ENCODE data around the gene DNAH5. TPM values are rescaled to one million over a fixed set of nuclear protein-coding genes. Genes with fewer than 3 reads are reported as not detected.

DNAH5 gene
- total and polyA plus RNA-seq, 2 donors (not counting 3 experiments of a cell fraction or from before 2014, with no cell fraction given) = 0.23 to 1.7 TPM

DNA sequence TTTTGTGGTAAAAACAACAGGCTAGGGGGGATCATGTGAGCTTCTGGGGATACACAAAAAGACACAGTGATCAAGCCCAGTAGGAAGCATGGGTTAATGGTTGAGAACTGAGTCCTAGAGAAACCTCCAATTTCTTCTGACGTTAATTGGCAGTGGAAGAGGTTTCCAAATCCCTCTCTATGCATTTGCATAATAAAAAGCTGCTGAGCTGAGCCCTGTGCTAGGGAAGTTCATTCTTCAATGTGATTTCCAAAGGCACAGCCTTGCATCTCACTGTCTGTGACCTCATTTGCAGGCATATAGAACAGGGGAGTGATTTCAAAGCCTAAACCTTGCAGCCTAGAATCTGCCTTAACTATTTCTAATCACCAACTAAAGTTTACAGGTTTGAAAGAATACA is 812 bp downstream of the DNAH5 start:
- no peaks in the 10 kb centered on the region for H3K79me2 ChIP-seq (ENCODE audit: control insufficient read depth, insufficient read depth, low read length)
- BruUV-seq (replicated peaks) = no TSS peak
- intact Hi-C loops (cut with micrococcal nuclease) = no loop called here

More for the DNA sequence above, 812 bp downstream of the DNAH5 start:
- H3K9me1 ChIP-seq (replicated peaks; ENCODE audit: control insufficient read depth, extremely low read depth, insufficient read depth, low read length) = no peaks in the 10 kb centered on the region
- no peaks in the 10 kb centered on the region for H3K4me1 ChIP-seq (ENCODE audit: control insufficient read depth, extremely low read depth, insufficient read depth, low read length)
- H3K4me2 ChIP-seq (ENCODE audit: insufficient read depth, low read length) = no peak overlapping the region
- FAIRE-seq (no peak), DNase-seq (ENCODE audit: low read depth, low spot score) (no peak)
- ChIA-PET CTCF (no interaction called here), POLR2A (no interaction called here)
- TF ChIP-seq, protein P1, sequence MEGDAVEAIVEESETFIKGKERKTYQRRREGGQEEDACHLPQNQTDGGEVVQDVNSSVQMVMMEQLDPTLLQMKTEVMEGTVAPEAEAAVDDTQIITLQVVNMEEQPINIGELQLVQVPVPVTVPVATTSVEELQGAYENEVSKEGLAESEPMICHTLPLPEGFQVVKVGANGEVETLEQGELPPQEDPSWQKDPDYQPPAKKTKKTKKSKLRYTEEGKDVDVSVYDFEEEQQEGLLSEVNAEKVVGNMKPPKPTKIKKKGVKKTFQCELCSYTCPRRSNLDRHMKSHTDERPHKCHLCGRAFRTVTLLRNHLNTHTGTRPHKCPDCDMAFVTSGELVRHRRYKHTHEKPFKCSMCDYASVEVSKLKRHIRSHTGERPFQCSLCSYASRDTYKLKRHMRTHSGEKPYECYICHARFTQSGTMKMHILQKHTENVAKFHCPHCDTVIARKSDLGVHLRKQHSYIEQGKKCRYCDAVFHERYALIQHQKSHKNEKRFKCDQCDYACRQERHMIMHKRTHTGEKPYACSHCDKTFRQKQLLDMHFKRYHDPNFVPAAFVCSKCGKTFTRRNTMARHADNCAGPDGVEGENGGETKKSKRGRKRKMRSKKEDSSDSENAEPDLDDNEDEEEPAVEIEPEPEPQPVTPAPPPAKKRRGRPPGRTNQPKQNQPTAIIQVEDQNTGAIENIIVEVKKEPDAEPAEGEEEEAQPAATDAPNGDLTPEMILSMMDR (IDR thresholded peaks at IDR 0.05; ENCODE audit: extremely low read depth in 1 of 2, insufficient read depth in 1 of 2, low read depth in 1 of 2, low read length in 2 of 2) = no peak
- TF ChIP-seq FOS (IDR thresholded peaks at IDR 0.05; ENCODE audit: borderline replicate concordance, insufficient read depth, low read length) = no peak
- TF ChIP-seq POLR2AphosphoS5 (IDR thresholded peaks at IDR 0.05; ENCODE audit: insufficient read depth, low read depth, low read length) = no peak
- TF ChIP-seq JUN (IDR thresholded peaks at IDR 0.05; ENCODE audit: borderline replicate concordance, insufficient read depth, insufficient read length, low read depth) = no peak
- TF ChIP-seq, protein P2, sequence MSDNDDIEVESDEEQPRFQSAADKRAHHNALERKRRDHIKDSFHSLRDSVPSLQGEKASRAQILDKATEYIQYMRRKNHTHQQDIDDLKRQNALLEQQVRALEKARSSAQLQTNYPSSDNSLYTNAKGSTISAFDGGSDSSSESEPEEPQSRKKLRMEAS (IDR thresholded peaks at IDR 0.05; ENCODE audit: insufficient read depth, insufficient read length) = no peak
- no peak for TF ChIP-seq MYC (IDR thresholded peaks at IDR 0.05; ENCODE audit: low read depth, low read length)
- no peak for TF ChIP-seq EZH2 (IDR thresholded peaks at IDR 0.05; ENCODE audit: borderline replicate concordance, low read depth, low read length, severe bottlenecking)
- TF ChIP-seq POLR2A (IDR thresholded peaks at IDR 0.05; ENCODE audit: low read depth, low read length) = no peak
- no peak for TF ChIP-seq GATA2 (IDR thresholded peaks at IDR 0.05; ENCODE audit: insufficient read depth, insufficient read length, low read depth, low read length)
- dilution Hi-C loops (cut with MboI; ENCODE audit: extremely low pct_ligation_motif_present, low sequenced_read_pairs) = no loop called here
- H3K9ac ChIP-seq (replicated peaks; ENCODE audit: extremely low read depth, insufficient read depth, low read length) = no peak overlapping the region
- H3K9me3 ChIP-seq (replicated peaks; ENCODE audit: control insufficient read depth, insufficient read depth, low read length) = no peaks in the 10 kb centered on the region
- peaks cover 2 to 8% of the 10 kb centered on the region in 2 experiments for H3K27me3 ChIP-seq (ENCODE audit: control insufficient read depth in 2 of 2, insufficient read depth in 2 of 2, low read length in 2 of 2)
- H2AFZ ChIP-seq (ENCODE audit: low read depth, low read length) = no peak overlapping the region
- no peak overlapping the region for H3K27ac ChIP-seq (ENCODE audit: insufficient read depth, low read depth, low read length)
- no peak overlapping the region for H3K4me3 ChIP-seq (replicated peaks in 1 of 3; ENCODE audit: insufficient read depth in 1 of 3, low read depth in 1 of 3, low read length in 3 of 3)
- no peaks in the 10 kb centered on the region for H4K20me1 ChIP-seq (replicated peaks; ENCODE audit: control insufficient read depth, extremely low read depth, insufficient read depth, low read length)
- H3K36me3 ChIP-seq (ENCODE audit: control insufficient read depth in 2 of 2, extremely low read depth in 1 of 2, insufficient read depth in 2 of 2, low read length in 2 of 2) = no peaks in the 10 kb centered on the region

All from endothelial cell of umbilical vein (primary cell).